DND-41 (cell line): ENCODE results near the gene LTB4R.

Source experiments
- CTCF ChIP-seq: IDR thresholded peaks from 2 replicates; pipeline ENCODE4 v1.5.1; 2012; ENCODE audit warnings: borderline replicate concordance, low read length, moderate library complexity, mild to moderate bottlenecking; ENCODE audit not compliant: poor library complexity, severe bottlenecking; ENCODE audit errors: extremely low read depth
- EZH2 ChIP-seq: IDR thresholded peaks from 3 replicates; pipeline ENCODE4 v1.6.1; 2012; ENCODE audit warnings: borderline replicate concordance, low read depth, mild to moderate bottlenecking, moderate library complexity, low read length, inconsistent platforms; ENCODE audit not compliant: severe bottlenecking

GRCh38 chr14:24310265-24310645 is 1.0 kb upstream of the LTB4R start:
- TF ChIP-seq CTCF (no peak), EZH2 (no peak)
